GM12892 (cell line): ENCODE results near the gene SFTPA2.
"Not testable (repeated sequence)": the region's sequence is repeated elsewhere in the genome, so short reads cannot be mapped to it uniquely, and the experiment has no call there.

Experiments used
- POLR2A ChIP-seq: IDR thresholded peaks from 2 replicates; pipeline ENCODE4 v1.6.1; 2011; ENCODE audit warnings: low read depth, low read length, control low read depth
- POLR2AphosphoS5 ChIP-seq: IDR thresholded peaks from 2 replicates; pipeline ENCODE4 v1.6.1; 2011; ENCODE audit warnings: low read depth, low read length, control low read depth
- TAF1 ChIP-seq: IDR thresholded peaks from 2 replicates; pipeline ENCODE4 v1.6.1; 2011; ENCODE audit warnings: low read depth, mild to moderate bottlenecking, control low read depth, low read length, borderline replicate concordance

DNA sequence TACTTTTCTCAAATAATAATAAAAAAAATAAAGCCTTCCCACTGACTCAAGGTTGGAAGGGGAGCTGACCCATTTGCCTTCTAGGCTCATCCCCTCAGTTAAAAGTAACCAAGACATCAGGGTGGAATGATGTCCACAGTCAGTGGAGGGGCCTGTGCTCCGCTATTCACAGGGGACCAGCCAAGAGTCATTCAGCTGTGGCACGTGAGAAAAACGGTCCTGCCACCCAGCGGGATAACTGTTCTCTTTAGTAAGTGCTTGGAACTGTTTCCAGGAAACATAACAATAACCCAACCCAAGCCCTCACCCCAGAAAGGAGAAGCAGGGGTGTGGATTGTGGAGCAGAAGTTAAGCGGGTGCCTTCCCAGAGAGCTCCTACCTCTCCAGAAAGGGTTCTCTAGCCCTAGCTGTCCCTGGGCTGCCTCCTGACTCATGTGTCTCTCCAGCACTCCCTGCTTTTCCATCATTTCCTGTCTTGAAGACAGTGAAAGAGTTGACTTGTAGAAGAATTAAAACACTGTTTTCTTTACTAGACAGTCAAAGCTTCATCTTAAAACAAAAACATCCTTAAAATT lies 50.2 kb downstream of the SFTPA2 start:
- TF ChIP-seq POLR2AphosphoS5, POLR2A, TAF1: not testable (repeated sequence)
